T-helper 22 cell (primary cell): ENCODE measurements around the gene CYFIP2.
"Not testable (repeated sequence)": the region's sequence is repeated elsewhere in the genome, so short reads cannot be mapped to it uniquely, and the experiment has no call there.

Experiments
- DNase-seq: peaks from one replicate; pipeline ENCODE4 v3.0.0-alpha.2; 2020; ENCODE audit warnings: low read depth

CYFIP2 gene

GRCh38 chr5:157390133-157390532 is 124.2 kb downstream of the CYFIP2 start:
- no peak for DNase-seq

GRCh38 chr5:157390551-157391297 is 124.8 kb downstream of the CYFIP2 start:
- peak; percentile 42 for DNase-seq

- no peak for DNase-seq
These were observed 132.4 kb downstream of the CYFIP2 start for GRCh38 chr5:157398305-157398704.

- no peak for DNase-seq
These were observed 135.0 kb downstream of the CYFIP2 start for GRCh38 chr5:157400741-157401495.

GRCh38 chr5:157415838-157416237 is 149.9 kb downstream of the CYFIP2 start:
- no peak for DNase-seq

- not testable (repeated sequence) for DNase-seq
These were observed 153.6 kb downstream of the CYFIP2 start for GRCh38 chr5:157419521-157419920.

GRCh38 chr5:157429920-157430319 is 164.0 kb downstream of the CYFIP2 start:
- not testable (repeated sequence) for DNase-seq

- no peak for DNase-seq
These were observed 165.7 kb downstream of the CYFIP2 start for GRCh38 chr5:157431544-157432200.

- no peak for DNase-seq
These were observed 168.2 kb downstream of the CYFIP2 start for GRCh38 chr5:157434096-157434495.

- DNase-seq: no peak
These were observed 177.2 kb downstream of the CYFIP2 start for GRCh38 chr5:157443041-157443549.

- no peak for DNase-seq
These were observed 178.3 kb downstream of the CYFIP2 start for GRCh38 chr5:157444224-157444623.
